T-cell (primary cell): Measurements from ENCODE around the gene LRRC4B. TPM values are rescaled to one million over a fixed set of nuclear protein-coding genes. Genes with fewer than 3 reads are reported as not detected.
"Not testable (repeated sequence)": the region's sequence is repeated elsewhere in the genome, so short reads cannot be mapped to it uniquely, and the experiment has no call there.

Experiments
- ATAC-seq, 4 experiments: fragments of 200-7000 bp in 3 of 4; fragments of 150-1000 bp in 1 of 4; cut with Tn5 transposase; replicated peaks in 1 of 4; 1 replicate in 3 of 4; 2 replicates in 1 of 4; pipeline ENCODE4 v1.10.0; 2021; ENCODE audit warnings: moderate library complexity in 3 of 4, mild to moderate bottlenecking in 2 of 4, moderate number of reproducible peaks in 1 of 4
- CTCF ChIA-PET, 2 donors: fragments of 300-600 bp; sonication (Branson Sonifier 250); formaldehyde crosslinking; loops; one replicate each; lab custom pipeline; 2022; ENCODE audit warnings: antibody characterized with exemption in 2 of 2; lab: Charles Lee
- POLR2A ChIA-PET, 2 donors: fragments of 300-600 bp; sonication (Branson Sonifier 250); formaldehyde crosslinking; loops; one replicate each; lab custom pipeline; 2022; ENCODE audit warnings: antibody characterized with exemption in 2 of 2; lab: Charles Lee
- DNase-seq, 35 experiments: peaks; one replicate each; pipeline versions ENCODE4 v3.0.0 to v3.0.0-alpha.2; 2013 to 2023
- H3K27ac ChIP-seq: one replicate; pipeline ENCODE4 v1.5.1; 2013; ENCODE audit warnings: low read length
- H3K27me3 ChIP-seq, 2 experiments: replicated peaks in 1 of 2; 1 replicate in 1 of 2; 2 replicates in 1 of 2; pipeline versions ENCODE4 v1.6.1 to v1.7.0; 2013; ENCODE audit warnings: low read length in 1 of 2, mixed read lengths in 1 of 2; ENCODE audit not compliant: control insufficient read depth in 2 of 2, insufficient read depth in 2 of 2; ENCODE audit errors: extremely low read depth in 1 of 2
- H3K36me3 ChIP-seq, 2 donors: 1 replicate in 1 of 2; 2 replicates in 1 of 2; pipeline versions ENCODE4 v1.6.1 to v1.7.0; 2013; ENCODE audit warnings: low read length in 1 of 2; ENCODE audit not compliant: control insufficient read depth in 2 of 2, insufficient read depth in 1 of 2; ENCODE audit errors: extremely low read depth in 1 of 2
- H3K4me1 ChIP-seq, 2 experiments: 1 replicate in 1 of 2; 2 replicates in 1 of 2; pipeline versions ENCODE4 v1.6.1 to v1.7.0; 2013; ENCODE audit warnings: low read length in 2 of 2, mixed read lengths in 1 of 2; ENCODE audit not compliant: insufficient read depth in 2 of 2, control insufficient read depth in 1 of 2; ENCODE audit errors: extremely low read depth in 1 of 2
- H3K4me3 ChIP-seq, 2 donors: 1 replicate in 1 of 2; 2 replicates in 1 of 2; pipeline versions ENCODE4 v1.5.1 to v1.7.0; 2013; ENCODE audit warnings: mild to moderate bottlenecking in 2 of 2, low read length in 1 of 2, moderate library complexity in 1 of 2; ENCODE audit not compliant: control insufficient read depth in 1 of 2; ENCODE audit errors: extremely low read depth in 1 of 2
- H3K9me3 ChIP-seq: 2 replicates; pipeline ENCODE4 v1.7.0; 2013
- H3K27ac Mint-ChIP-seq, 2 donors: one replicate each; pipeline ENCODE4 v1.8.0; 2020 to 2021; ENCODE audit warnings: mild to moderate bottlenecking in 2 of 2, mixed read lengths in 2 of 2
- H3K27me3 Mint-ChIP-seq, 2 donors: one replicate each; pipeline ENCODE4 v1.8.0; 2021 to 2022; ENCODE audit warnings: mixed read lengths in 2 of 2
- H3K36me3 Mint-ChIP-seq: one replicate; pipeline ENCODE4 v1.8.0; 2021; ENCODE audit warnings: mixed read lengths
- H3K4me1 Mint-ChIP-seq, 3 donors: one replicate each; pipeline ENCODE4 v1.8.0; 2020 to 2022; ENCODE audit warnings: mixed read lengths in 3 of 3, mild to moderate bottlenecking in 1 of 3
- H3K4me3 Mint-ChIP-seq, 3 donors: one replicate each; pipeline ENCODE4 v1.8.0; 2020 to 2022; ENCODE audit warnings: mild to moderate bottlenecking in 3 of 3, mixed read lengths in 3 of 3, moderate library complexity in 3 of 3
- H3K9me3 Mint-ChIP-seq, 3 donors: one replicate each; pipeline ENCODE4 v1.8.0; 2020 to 2022; ENCODE audit warnings: mixed read lengths in 3 of 3
- WGBS: methylation state at CpG from one replicate; pipeline ENCODE4 v1.1.5; 2013; ENCODE audit warnings: missing lambda C conversion rate; ENCODE audit not compliant: insufficient coverage; 5-methylcytosine and 5-hydroxymethylcytosine counted together
- total RNA-seq, 35 experiments: library from RNA in 6 of 35; stranded (reverse) in 6 of 35; fragments of 120-200 nt in 1 of 35; gene quantifications; one replicate each; pipeline versions ENCODE4 v1.2.1 to v1.2.4 and lab custom pipeline; 2013 to 2026

Gene LRRC4B
- total RNA-seq, 5 donors from 2014 or later (not counting 1 experiment from before 2014, with no cell fraction given), result not detected

GRCh38 chr19:50604264-50605073 lies 36.2 kb upstream of the LRRC4B start:
- CTCF ChIA-PET, H3K9me3 Mint-ChIP-seq, H3K4me3 ChIP-seq, ATAC-seq, H3K27ac ChIP-seq, H3K36me3 Mint-ChIP-seq, H3K36me3 ChIP-seq, POLR2A ChIA-PET, H3K27ac Mint-ChIP-seq, H3K9me3 ChIP-seq, DNase-seq, H3K4me3 Mint-ChIP-seq: not testable (repeated sequence)
- peaks cover 0 to 13% of the 10 kb centered on the region in 2 experiments for H3K4me1 ChIP-seq
- H3K27me3 Mint-ChIP-seq, result peaks cover 42 to 61% of the 10 kb centered on the region in 2 donors
- H3K27me3 ChIP-seq, result peaks cover 0 to 48% of the 10 kb centered on the region in 2 experiments
- H3K4me1 Mint-ChIP-seq, result peaks cover 10 to 17% (median 12%) of the 10 kb centered on the region in 3 donors
- no CpG with 5 or more reads among the region's 56 CpGs for WGBS

- ATAC-seq, result no peak
- ChIA-PET CTCF (no interaction called here), POLR2A (no interaction called here)
- Mint-ChIP-seq H3K9me3 (no peaks in the 10 kb centered on the region), H3K27me3 (peaks cover 37 to 56% of the 10 kb centered on the region in 2 donors), H3K4me1 (peaks cover 4 to 10% (median 6%) of the 10 kb centered on the region in 3 donors), H3K4me3 (no peak overlapping the region), H3K36me3 (no peaks in the 10 kb centered on the region), H3K27ac (no peak overlapping the region)
- Histone ChIP-seq H3K36me3 (no peaks in the 10 kb centered on the region), H3K9me3 (no peaks in the 10 kb centered on the region), H3K27ac (no peak overlapping the region), H3K4me1 (peaks cover 0 to 8% of the 10 kb centered on the region in 2 experiments), H3K27me3 (peaks cover 0 to 41% of the 10 kb centered on the region in 2 experiments), H3K4me3 (no peak overlapping the region)
- DNase-seq, result no peak
- 89% methylated on average over 3 of the region's 4 CpGs for WGBS
Measured at GRCh38 chr19:50602935-50603334, 34.7 kb upstream of the LRRC4B start.

GRCh38 chr19:50602496-50602895 lies 34.3 kb upstream of the LRRC4B start:
- POLR2A ChIA-PET, result interaction anchor here in 1 of 2 donors (0.6 kb wide), 1 partner anchor 779 kb away, joined by 7 read pairs; no protein-coding TSS in a partner anchor
- CTCF ChIA-PET, result no interaction called here
- DNase-seq (no peak), ATAC-seq (no peak)
- Mint-ChIP-seq H3K9me3 (no peaks in the 10 kb centered on the region), H3K27me3 (peaks cover 34 to 54% of the 10 kb centered on the region in 2 donors), H3K27ac (no peak overlapping the region), H3K36me3 (no peaks in the 10 kb centered on the region), H3K4me3 (no peak overlapping the region), H3K4me1 (peaks cover 3 to 6% (median 3%) of the 10 kb centered on the region in 3 donors)
- H3K4me1 ChIP-seq, result peaks cover 0 to 3% of the 10 kb centered on the region in 2 experiments
- H3K36me3 ChIP-seq, result no peaks in the 10 kb centered on the region
- H3K9me3 ChIP-seq, result no peaks in the 10 kb centered on the region
- H3K27me3 ChIP-seq, result peaks cover 0 to 36% of the 10 kb centered on the region in 2 experiments
- WGBS, result 95% methylated on average over 4 of the region's 6 CpGs
- H3K4me3 ChIP-seq, result no peak overlapping the region
- H3K27ac ChIP-seq, result no peak overlapping the region

GRCh38 chr19:50602089-50602422 lies 33.8 kb upstream of the LRRC4B start:
- Mint-ChIP-seq H3K36me3 (no peaks in the 10 kb centered on the region), H3K4me3 (no peak overlapping the region), H3K27ac (no peak overlapping the region), H3K4me1 (peaks cover 0 to 1% (median under 1%) of the 10 kb centered on the region in 3 donors), H3K9me3 (no peaks in the 10 kb centered on the region), H3K27me3 (peaks cover 30 to 50% of the 10 kb centered on the region in 2 donors)
- no peak for DNase-seq
- 89% methylated on average over 5 of the region's 5 CpGs for WGBS
- no peak for ATAC-seq
- Histone ChIP-seq H3K4me3 (no peak overlapping the region), H3K27ac (no peak overlapping the region), H3K27me3 (peaks cover 0 to 32% of the 10 kb centered on the region in 2 experiments), H3K36me3 (no peaks in the 10 kb centered on the region), H3K9me3 (no peaks in the 10 kb centered on the region), H3K4me1 (no peaks in the 10 kb centered on the region)
- CTCF ChIA-PET, result no interaction called here
- POLR2A ChIA-PET, result interaction anchor here in 1 of 2 donors (0.6 kb wide), 1 partner anchor 780 kb away, joined by 7 read pairs; no protein-coding TSS in a partner anchor

- ChIA-PET CTCF (no interaction called here), POLR2A (no interaction called here)
- H3K4me3 Mint-ChIP-seq, result no peak overlapping the region
- no peaks in the 10 kb centered on the region for H3K36me3 Mint-ChIP-seq
- Histone ChIP-seq H3K4me1 (no peaks in the 10 kb centered on the region), H3K27me3 (peaks cover 0 to 27% of the 10 kb centered on the region in 2 experiments), H3K9me3 (no peaks in the 10 kb centered on the region), H3K36me3 (no peaks in the 10 kb centered on the region), H3K4me3 (no peak overlapping the region), H3K27ac (no peak overlapping the region)
- WGBS, result 85% methylated on average over 7 of the region's 11 CpGs
- ATAC-seq, result no peak
- no peaks in the 10 kb centered on the region for H3K9me3 Mint-ChIP-seq
- peaks cover 28 to 46% of the 10 kb centered on the region in 2 donors for H3K27me3 Mint-ChIP-seq
- no peaks in the 10 kb centered on the region for H3K4me1 Mint-ChIP-seq
- no peak for DNase-seq
- no peak overlapping the region for H3K27ac Mint-ChIP-seq
Measured at GRCh38 chr19:50601407-50602088, 33.3 kb upstream of the LRRC4B start.

GRCh38 chr19:50599427-50599826 lies 31.2 kb upstream of the LRRC4B start:
- Histone ChIP-seq H3K9me3 (no peaks in the 10 kb centered on the region), H3K36me3 (no peaks in the 10 kb centered on the region), H3K4me3 (no peak overlapping the region), H3K27me3 (peaks cover 0 to 26% of the 10 kb centered on the region in 2 experiments), H3K27ac (no peak overlapping the region), H3K4me1 (no peaks in the 10 kb centered on the region)
- WGBS, result 92% methylated on average over 8 of the region's 9 CpGs
- ChIA-PET CTCF (no interaction called here), POLR2A (no interaction called here)
- Mint-ChIP-seq H3K27me3 (peaks cover 32 to 40% of the 10 kb centered on the region in 2 donors), H3K4me3 (no peak overlapping the region), H3K9me3 (no peaks in the 10 kb centered on the region), H3K36me3 (no peaks in the 10 kb centered on the region), H3K4me1 (no peaks in the 10 kb centered on the region), H3K27ac (no peak overlapping the region)
- DNase-seq, result no peak
- no peak for ATAC-seq
